Measurements from ENCODE around the gene RTN4R.
"Not testable (repeated sequence)": the region's sequence is repeated elsewhere in the genome, so short reads cannot be mapped to it uniquely, and the experiment has no call there.

GRCh38 chr22:20269201-20269600 lies 1.1 kb upstream of the RTN4R start:
- TF ChIP-seq, protein P1, sequence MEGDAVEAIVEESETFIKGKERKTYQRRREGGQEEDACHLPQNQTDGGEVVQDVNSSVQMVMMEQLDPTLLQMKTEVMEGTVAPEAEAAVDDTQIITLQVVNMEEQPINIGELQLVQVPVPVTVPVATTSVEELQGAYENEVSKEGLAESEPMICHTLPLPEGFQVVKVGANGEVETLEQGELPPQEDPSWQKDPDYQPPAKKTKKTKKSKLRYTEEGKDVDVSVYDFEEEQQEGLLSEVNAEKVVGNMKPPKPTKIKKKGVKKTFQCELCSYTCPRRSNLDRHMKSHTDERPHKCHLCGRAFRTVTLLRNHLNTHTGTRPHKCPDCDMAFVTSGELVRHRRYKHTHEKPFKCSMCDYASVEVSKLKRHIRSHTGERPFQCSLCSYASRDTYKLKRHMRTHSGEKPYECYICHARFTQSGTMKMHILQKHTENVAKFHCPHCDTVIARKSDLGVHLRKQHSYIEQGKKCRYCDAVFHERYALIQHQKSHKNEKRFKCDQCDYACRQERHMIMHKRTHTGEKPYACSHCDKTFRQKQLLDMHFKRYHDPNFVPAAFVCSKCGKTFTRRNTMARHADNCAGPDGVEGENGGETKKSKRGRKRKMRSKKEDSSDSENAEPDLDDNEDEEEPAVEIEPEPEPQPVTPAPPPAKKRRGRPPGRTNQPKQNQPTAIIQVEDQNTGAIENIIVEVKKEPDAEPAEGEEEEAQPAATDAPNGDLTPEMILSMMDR (IDR thresholded peaks at IDR 0.05) = not testable (repeated sequence)
- not testable (repeated sequence) for TF ChIP-seq POLR2A (IDR thresholded peaks at IDR 0.05)

Data from testis (tissue), 2 donors.